Keratinocyte (primary cell): ENCODE data around the gene GARIN3. TPM values are rescaled to one million over a fixed set of nuclear protein-coding genes. Genes with fewer than 3 reads are reported as not detected.

Experiments used
- DNase-seq: peaks from one replicate; pipeline ENCODE4 v3.0.0-alpha.2; 2011; ENCODE audit warnings: low read depth, missing footprints, low spot score
- FAIRE-seq: peaks from 2 replicates; lab custom pipeline; 2011; peaks lifted over from hg19 to GRCh38; lab: Jason Lieb, UNC
- H2AFZ ChIP-seq: 2 replicates; pipeline ENCODE4 v1.6.0; 2012; ENCODE audit warnings: low read length, control low read depth, inconsistent platforms; ENCODE audit not compliant: control insufficient read depth
- H3K27ac ChIP-seq: 2 replicates; pipeline ENCODE4 v1.5.1; 2011; ENCODE audit warnings: low read length; ENCODE audit not compliant: control insufficient read depth, insufficient read depth
- H3K27me3 ChIP-seq: 3 replicates; pipeline ENCODE4 v1.6.0; 2011; ENCODE audit warnings: low read length; ENCODE audit not compliant: control insufficient read depth, insufficient read depth; ENCODE audit errors: extremely low read depth
- H3K36me3 ChIP-seq, 2 experiments: 2 replicates in 1 of 2; 3 replicates in 1 of 2; pipeline ENCODE4 v1.5.1; 2011; ENCODE audit warnings: low read length in 2 of 2, mild to moderate bottlenecking in 1 of 2; ENCODE audit not compliant: control insufficient read depth in 2 of 2, insufficient read depth in 2 of 2; ENCODE audit errors: extremely low read depth in 1 of 2
- H3K4me1 ChIP-seq: 3 replicates; pipeline ENCODE4 v1.5.1; 2011; ENCODE audit warnings: low read length; ENCODE audit not compliant: control insufficient read depth, insufficient read depth; ENCODE audit errors: extremely low read depth
- H3K4me2 ChIP-seq: 3 replicates; pipeline ENCODE4 v1.6.0; 2011; ENCODE audit warnings: low read depth, low read length; ENCODE audit not compliant: control insufficient read depth, insufficient read depth; ENCODE audit errors: extremely low read depth
- H3K4me3 ChIP-seq, 3 experiments: fragments of 200-600 bp in 1 of 3; sonication (generic) in 1 of 3; 2 replicates in 2 of 3; 3 replicates in 1 of 3; pipeline ENCODE4 v1.5.1; 2011 to 2016; ENCODE audit warnings: low read length in 3 of 3, mild to moderate bottlenecking in 3 of 3, control low read depth in 2 of 3, inconsistent platforms in 1 of 3, low read depth in 1 of 3, mixed read lengths in 1 of 3, mixed run types in 1 of 3, moderate library complexity in 1 of 3; ENCODE audit not compliant: control insufficient read depth in 2 of 3, insufficient read depth in 2 of 3; ENCODE audit errors: extremely low read depth in 1 of 3
- H3K79me2 ChIP-seq: 2 replicates; pipeline ENCODE4 v1.6.0; 2012; ENCODE audit warnings: low read length; ENCODE audit not compliant: control insufficient read depth, insufficient read depth
- H3K9ac ChIP-seq: 3 replicates; pipeline ENCODE4 v1.6.0; 2011; ENCODE audit warnings: low read length; ENCODE audit not compliant: control insufficient read depth, insufficient read depth; ENCODE audit errors: extremely low read depth
- H3K9me1 ChIP-seq: 3 replicates; pipeline ENCODE4 v1.6.0; 2011; ENCODE audit warnings: low read length; ENCODE audit not compliant: control insufficient read depth, insufficient read depth; ENCODE audit errors: extremely low read depth
- H3K9me3 ChIP-seq: 2 replicates; pipeline ENCODE4 v1.5.1; 2012; ENCODE audit warnings: low read depth, low read length; ENCODE audit not compliant: control insufficient read depth
- H4K20me1 ChIP-seq: 3 replicates; pipeline ENCODE4 v1.6.0; 2011; ENCODE audit warnings: low read length; ENCODE audit not compliant: control insufficient read depth, insufficient read depth; ENCODE audit errors: extremely low read depth
- EZH2 ChIP-seq: IDR thresholded peaks from one replicate; pipeline ENCODE4 v1.6.1; 2012; ENCODE audit warnings: inconsistent platforms, mild to moderate bottlenecking, low read length, moderate library complexity
- dilution Hi-C: fragments of 300-500 bp; cut with MboI; formaldehyde crosslinking; loops from one replicate; pipeline ENCODE4 v1.7.0; 2020; ENCODE audit warnings: low sequenced_read_pairs; ENCODE audit not compliant: extremely low pct_ligation_motif_present
- polyA plus RNA-seq, 5 experiments: library from polyadenylated mRNA; depleted of rRNA in 3 of 5; stranded (reverse) in 3 of 5; stranded (forward) in 1 of 5; unstranded in 1 of 5; fragments of >200 nt; gene quantifications; 1 replicate in 1 of 5; 2 replicates in 3 of 5; 3 replicates in 1 of 5; pipeline versions ENCODE4 v1.2.1 to v1.2.3, GENCODE V29; 2011 to 2012; ENCODE audit warnings: missing spikeins in 2 of 5, low read depth in 1 of 5, low replicate concordance in 1 of 5
- TF ChIP-seq, protein P1 (sequence below), 3 experiments: IDR thresholded peaks in 1 of 3; conservative IDR thresholded peaks in 1 of 3; optimal IDR thresholded peaks in 1 of 3; 2 replicates in 2 of 3; 3 replicates in 1 of 3; pipeline versions ENCODE3 to v1.5.1; 2011; ENCODE audit warnings: low read length in 3 of 3, mild to moderate bottlenecking in 3 of 3, moderate library complexity in 2 of 3, control low read depth in 1 of 3, inconsistent platforms in 1 of 3; ENCODE audit not compliant: insufficient read depth in 2 of 3; ENCODE audit errors: extremely low read depth in 1 of 3

The GARIN3 gene
- polyA plus RNA-seq, 1 donor (not counting 4 experiments of a cell fraction or from before 2014, with no cell fraction given) = not detected

DNA sequence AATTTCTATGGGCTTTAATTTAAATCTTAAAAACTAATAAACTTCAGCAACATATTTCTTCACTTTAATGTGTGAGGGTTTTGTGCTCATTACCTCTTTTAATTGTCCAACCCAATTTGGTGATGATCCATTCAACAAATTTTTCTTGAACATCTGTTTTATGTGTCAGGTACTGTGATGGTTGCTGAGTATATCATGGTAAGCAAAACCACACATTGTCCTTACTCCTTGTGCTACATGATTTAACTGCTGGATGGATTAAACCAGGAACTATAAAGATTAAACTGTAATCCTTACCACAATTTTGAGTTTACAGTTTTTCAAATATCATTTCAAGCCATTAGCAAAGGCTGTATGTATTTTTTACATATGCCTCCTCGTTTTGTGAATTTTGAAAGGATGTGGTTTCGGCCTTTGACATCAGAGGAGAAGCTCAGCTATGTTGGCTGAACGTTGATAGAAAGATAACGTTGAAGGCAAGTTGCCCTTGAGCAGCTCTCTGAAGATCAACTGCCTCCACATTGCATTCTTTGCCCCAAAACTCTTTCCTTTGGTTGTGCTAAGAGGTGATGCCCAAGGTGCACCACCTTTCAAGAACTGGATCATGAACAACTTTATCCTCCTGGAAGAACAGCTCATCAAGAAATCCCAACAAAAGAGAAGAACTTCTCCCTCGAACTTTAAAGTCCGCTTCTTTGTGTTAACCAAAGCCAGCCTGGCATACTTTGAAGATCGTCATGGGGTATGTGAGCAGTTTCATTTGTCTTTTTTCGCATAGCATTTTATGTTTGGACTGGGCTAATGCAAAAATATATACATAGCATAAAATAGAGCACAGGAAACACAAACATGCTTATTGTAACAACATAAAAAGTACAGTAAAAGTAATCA is 14.6 kb upstream of the GARIN3 start, which contains the start of gene ITK:
Gene ITK, plus strand, starts transcription at position 467 of the 891 bp plus-strand sequence. Its CDS starts 138 bp downstream, at position 605.
- no peak within 1 kb of the TSS for H3K4me3 ChIP-seq
- TF ChIP-seq, protein P1, sequence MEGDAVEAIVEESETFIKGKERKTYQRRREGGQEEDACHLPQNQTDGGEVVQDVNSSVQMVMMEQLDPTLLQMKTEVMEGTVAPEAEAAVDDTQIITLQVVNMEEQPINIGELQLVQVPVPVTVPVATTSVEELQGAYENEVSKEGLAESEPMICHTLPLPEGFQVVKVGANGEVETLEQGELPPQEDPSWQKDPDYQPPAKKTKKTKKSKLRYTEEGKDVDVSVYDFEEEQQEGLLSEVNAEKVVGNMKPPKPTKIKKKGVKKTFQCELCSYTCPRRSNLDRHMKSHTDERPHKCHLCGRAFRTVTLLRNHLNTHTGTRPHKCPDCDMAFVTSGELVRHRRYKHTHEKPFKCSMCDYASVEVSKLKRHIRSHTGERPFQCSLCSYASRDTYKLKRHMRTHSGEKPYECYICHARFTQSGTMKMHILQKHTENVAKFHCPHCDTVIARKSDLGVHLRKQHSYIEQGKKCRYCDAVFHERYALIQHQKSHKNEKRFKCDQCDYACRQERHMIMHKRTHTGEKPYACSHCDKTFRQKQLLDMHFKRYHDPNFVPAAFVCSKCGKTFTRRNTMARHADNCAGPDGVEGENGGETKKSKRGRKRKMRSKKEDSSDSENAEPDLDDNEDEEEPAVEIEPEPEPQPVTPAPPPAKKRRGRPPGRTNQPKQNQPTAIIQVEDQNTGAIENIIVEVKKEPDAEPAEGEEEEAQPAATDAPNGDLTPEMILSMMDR (optimal IDR thresholded peaks at IDR 0.05 in 1 of 3, IDR thresholded peaks at IDR 0.05 in 1 of 3, conservative IDR thresholded peaks at IDR 0.05 in 1 of 3; ENCODE audit: extremely low read depth in 1 of 3, insufficient read depth in 2 of 3, low read length in 3 of 3) = no peak
- TF ChIP-seq EZH2 = no peak

DNA sequence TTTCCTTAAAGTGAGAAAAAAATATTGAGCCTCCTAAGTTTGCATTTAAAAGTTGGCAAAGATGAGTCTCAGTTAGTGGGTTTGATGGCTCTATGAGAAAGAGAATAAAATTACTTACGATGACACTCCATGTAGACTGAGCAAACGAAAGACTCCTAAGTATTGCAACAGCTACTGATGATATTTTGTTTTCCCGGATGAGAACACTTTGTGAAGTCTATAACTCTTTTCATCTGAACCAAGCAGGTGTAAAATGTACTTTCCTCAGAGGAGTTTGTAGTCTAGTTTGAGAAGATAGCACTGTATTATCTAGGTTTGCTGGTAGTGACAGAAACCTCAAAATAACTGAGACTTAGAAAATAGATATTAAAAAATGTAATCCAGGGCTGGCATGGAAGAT is 12.9 kb upstream of the GARIN3 start:
- no peak overlapping the region for H3K27ac ChIP-seq
- no peak overlapping the region for H3K9ac ChIP-seq
- H3K9me1 ChIP-seq = no peaks in the 10 kb centered on the region
- no peaks in the 10 kb centered on the region for H3K4me1 ChIP-seq
- no peaks in the 10 kb centered on the region for H3K9me3 ChIP-seq
- H3K79me2 ChIP-seq = no peaks in the 10 kb centered on the region
- DNase-seq (no peak), FAIRE-seq (no peak)
- no peaks in the 10 kb centered on the region for H3K36me3 ChIP-seq
- no peak overlapping the region for H3K4me2 ChIP-seq
- no peaks in the 10 kb centered on the region for H4K20me1 ChIP-seq
- H3K27me3 ChIP-seq = no peaks in the 10 kb centered on the region
- TF ChIP-seq EZH2 = no peak
- TF ChIP-seq, protein P1 (optimal IDR thresholded peaks at IDR 0.05 in 1 of 3, IDR thresholded peaks at IDR 0.05 in 1 of 3, conservative IDR thresholded peaks at IDR 0.05 in 1 of 3; ENCODE audit: extremely low read depth in 1 of 3, insufficient read depth in 2 of 3, low read length in 3 of 3) = no peak
- dilution Hi-C loops = no loop called here
- no peak overlapping the region for H2AFZ ChIP-seq
- H3K4me3 ChIP-seq = no peak overlapping the region

More for the DNA sequence above, 14.6 kb upstream of the GARIN3 start, which contains the start of gene ITK:
- Histone ChIP-seq H3K27me3 (no peaks in the 10 kb centered on the region), H3K9me3 (no peaks in the 10 kb centered on the region), H3K9ac (no peak within 1 kb of the TSS), H3K79me2 (no peaks in the 10 kb centered on the region), H3K4me2 (no peak within 1 kb of the TSS), H2AFZ (no peak within 1 kb of the TSS), H3K9me1 (no peaks in the 10 kb centered on the region), H3K4me1 (no peaks in the 10 kb centered on the region), H3K36me3 (no peaks in the 10 kb centered on the region), H4K20me1 (no peaks in the 10 kb centered on the region), H3K27ac (no peak within 1 kb of the TSS)
- DNase-seq = no peak
- no peak for FAIRE-seq
- dilution Hi-C loops = no loop called here
